Mesodermal cell (in vitro differentiated cells): ENCODE results near the gene HLCS.
A peak's percentile ranks its signal among the peaks of the same experiment; 100 is the strongest.

Experiments used
- H3K27ac ChIP-seq: 2 replicates; pipeline ENCODE4 v1.7.0; 2013; ENCODE audit warnings: mild to moderate bottlenecking, low read depth, low read length, moderate library complexity; ENCODE audit not compliant: severe bottlenecking
- H3K36me3 ChIP-seq: 2 replicates; pipeline ENCODE4 v1.7.1; 2013; ENCODE audit warnings: mild to moderate bottlenecking, low read length, moderate library complexity; ENCODE audit not compliant: control insufficient read depth, insufficient read depth
- H3K4me1 ChIP-seq: one replicate; pipeline ENCODE4 v1.7.1; 2013; ENCODE audit warnings: mild to moderate bottlenecking, low read length; ENCODE audit not compliant: insufficient read depth, control insufficient read depth, poor library complexity, severe bottlenecking
- H3K4me3 ChIP-seq: 2 replicates; pipeline ENCODE4 v1.7.0; 2013; ENCODE audit warnings: low read length, control low read depth, mild to moderate bottlenecking; ENCODE audit not compliant: insufficient read depth, poor library complexity, severe bottlenecking; ENCODE audit errors: extremely low read depth
- H3K9me3 ChIP-seq: 2 replicates; pipeline ENCODE4 v1.7.1; 2013; ENCODE audit warnings: mild to moderate bottlenecking, low read length, moderate library complexity; ENCODE audit not compliant: control insufficient read depth
- WGBS, 2 experiments: methylation state at CpG; one replicate each; pipeline ENCODE4 v1.1.5; 2013; ENCODE audit warnings: missing lambda C conversion rate in 2 of 2; ENCODE audit not compliant: insufficient coverage in 2 of 2; 5-methylcytosine and 5-hydroxymethylcytosine counted together

HLCS gene

DNA sequence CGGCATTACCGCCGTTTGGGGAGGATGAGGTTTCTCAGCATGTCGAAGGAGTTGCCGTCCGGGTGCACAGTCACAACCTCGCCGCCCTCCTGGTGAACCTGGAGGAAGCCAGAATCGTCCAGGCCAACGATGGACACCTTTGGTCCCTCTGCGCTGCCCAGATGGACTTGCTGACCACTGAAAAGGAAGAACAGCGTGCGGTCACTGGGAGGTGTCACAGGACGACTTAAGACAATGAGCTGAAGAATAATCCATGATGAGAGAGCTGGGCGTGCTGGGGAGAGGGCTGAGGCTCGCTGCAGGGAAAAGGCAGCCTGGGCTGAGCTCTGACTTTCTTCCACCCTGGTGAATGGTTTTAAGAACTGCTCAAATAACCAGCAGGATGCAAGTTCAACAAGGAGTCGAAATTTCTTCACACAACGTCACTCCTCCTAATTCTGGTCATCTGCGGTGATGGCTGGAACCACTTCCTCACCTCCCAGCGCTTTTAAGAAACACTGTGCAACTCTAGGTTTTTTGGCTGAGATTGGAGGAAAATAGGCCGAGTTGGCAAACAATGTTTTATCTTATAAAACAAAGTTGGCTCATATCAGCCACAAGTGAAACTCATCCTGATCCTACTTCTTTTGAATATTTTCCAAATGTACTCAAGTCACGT, 212.1 kb downstream of the HLCS start:
- 92 to 94% methylated on average over 16 to 18 of the region's 22 CpGs for WGBS, 2 experiments
- Histone ChIP-seq H3K4me1 (peaks cover 56% of the 10 kb centered on the region), H3K9me3 (no peaks in the 10 kb centered on the region), H3K27ac (no peak overlapping the region), H3K4me3 (no peak overlapping the region), H3K36me3 (no peaks in the 10 kb centered on the region)

DNA sequence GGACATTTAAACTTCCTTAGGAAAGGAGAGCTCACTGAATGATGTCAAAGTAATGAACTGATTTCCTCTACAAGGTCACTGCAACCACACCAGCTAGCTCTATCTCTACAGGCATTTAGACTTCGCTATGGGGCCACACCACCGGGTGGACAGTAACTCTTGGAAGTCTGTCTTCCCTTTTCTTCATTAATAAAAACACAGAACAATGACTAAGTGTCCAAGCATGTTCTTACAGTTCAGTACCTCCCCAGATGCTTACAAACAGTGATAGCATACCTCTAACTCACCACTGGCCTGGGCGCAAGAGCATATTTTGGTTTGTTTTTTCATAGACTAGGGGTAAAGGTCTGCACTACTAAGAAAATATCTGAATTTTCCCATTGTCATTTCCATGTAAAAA, 212.9 kb downstream of the HLCS start:
- WGBS, 2 experiments: 92% methylated on average over 2 of the region's 3 CpGs; no CpG with 5 or more reads in 1 of the 2 experiments

GRCh38 chr21:36751383-36751782, 215.1 kb downstream of the HLCS start:
- WGBS, 2 experiments: 37% methylated on average over 7 to 8 of the region's 10 CpGs
- no peak overlapping the region for H3K4me3 ChIP-seq
- H3K36me3 ChIP-seq: no peaks in the 10 kb centered on the region
- peak overlapping the region; percentile 92 for H3K27ac ChIP-seq
- H3K4me1 ChIP-seq: peaks cover 59% of the 10 kb centered on the region
- H3K9me3 ChIP-seq: no peaks in the 10 kb centered on the region

More for the DNA sequence above, 212.9 kb downstream of the HLCS start:
- Histone ChIP-seq H3K9me3 (no peaks in the 10 kb centered on the region), H3K27ac (peak overlapping the region; percentile 50), H3K4me3 (no peak overlapping the region), H3K4me1 (peaks cover 64% of the 10 kb centered on the region), H3K36me3 (no peaks in the 10 kb centered on the region)

DNA sequence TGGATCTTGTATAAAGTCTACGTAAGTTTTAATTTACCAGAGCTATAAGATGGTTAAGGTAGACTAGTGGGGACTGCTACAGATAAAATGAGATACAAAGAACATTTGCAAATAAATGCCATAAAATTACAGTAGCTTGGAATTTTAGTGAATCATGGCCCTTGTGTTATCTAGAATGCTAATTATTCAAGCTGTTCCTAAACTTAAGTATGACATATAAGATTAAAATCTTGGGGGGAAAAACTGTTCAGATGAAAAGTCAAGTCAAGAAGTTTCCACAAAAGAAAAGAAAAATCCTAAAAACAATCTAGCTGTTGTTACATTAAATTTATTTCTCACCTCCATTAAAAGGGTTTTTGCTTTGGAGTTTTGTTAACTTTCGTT, 215.9 kb downstream of the HLCS start:
- Histone ChIP-seq H3K4me3 (no peak overlapping the region), H3K27ac (peak overlapping the region; percentile 99), H3K9me3 (no peaks in the 10 kb centered on the region), H3K36me3 (no peaks in the 10 kb centered on the region), H3K4me1 (peaks cover 55% of the 10 kb centered on the region)
- WGBS, 2 experiments: no CpG with 5 or more reads among the region's 2 CpGs

- 5 to 7% methylated on average over 4 to 6 of the region's 14 CpGs for WGBS, 2 experiments
- Histone ChIP-seq H3K4me1 (peaks cover 53% of the 10 kb centered on the region), H3K36me3 (no peaks in the 10 kb centered on the region), H3K9me3 (no peaks in the 10 kb centered on the region), H3K27ac (peak overlapping the region; percentile 99), H3K4me3 (no peak overlapping the region)
Observed at GRCh38 chr21:36749935-36750575, 216.4 kb downstream of the HLCS start.

DNA sequence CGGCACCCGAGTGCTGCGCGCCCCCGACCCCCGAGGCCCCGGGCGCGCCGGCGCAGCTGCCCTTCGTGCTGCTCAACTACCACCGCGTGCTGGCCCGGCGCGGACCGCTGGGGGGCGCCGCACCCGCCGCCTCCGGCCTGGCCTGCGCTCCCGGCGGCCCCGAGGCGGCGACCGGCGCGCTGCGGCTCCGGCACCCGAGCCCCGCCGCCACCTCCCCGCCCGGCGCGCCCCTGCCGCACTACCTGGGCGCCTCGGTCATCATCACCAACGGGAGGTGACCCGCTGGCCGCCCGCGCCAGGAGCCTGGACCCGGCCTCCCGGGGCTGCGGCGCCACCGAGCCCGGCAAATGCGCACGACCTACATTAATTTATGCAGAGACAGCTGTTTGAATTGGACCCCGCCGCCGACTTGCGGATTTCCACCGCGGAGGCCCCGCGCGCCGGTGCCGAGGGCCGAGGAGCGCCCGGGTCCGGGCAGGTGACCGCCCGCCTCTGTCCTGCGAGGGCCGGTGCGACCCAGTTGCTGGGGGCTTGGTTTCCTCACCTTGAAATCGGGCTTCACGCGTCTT, 218.6 kb downstream of the HLCS start:
- peaks cover 49% of the 10 kb centered on the region for H3K4me1 ChIP-seq
- WGBS, 2 experiments: 1 to 2% methylated on average over 66 to 69 of the region's 80 CpGs

DNA sequence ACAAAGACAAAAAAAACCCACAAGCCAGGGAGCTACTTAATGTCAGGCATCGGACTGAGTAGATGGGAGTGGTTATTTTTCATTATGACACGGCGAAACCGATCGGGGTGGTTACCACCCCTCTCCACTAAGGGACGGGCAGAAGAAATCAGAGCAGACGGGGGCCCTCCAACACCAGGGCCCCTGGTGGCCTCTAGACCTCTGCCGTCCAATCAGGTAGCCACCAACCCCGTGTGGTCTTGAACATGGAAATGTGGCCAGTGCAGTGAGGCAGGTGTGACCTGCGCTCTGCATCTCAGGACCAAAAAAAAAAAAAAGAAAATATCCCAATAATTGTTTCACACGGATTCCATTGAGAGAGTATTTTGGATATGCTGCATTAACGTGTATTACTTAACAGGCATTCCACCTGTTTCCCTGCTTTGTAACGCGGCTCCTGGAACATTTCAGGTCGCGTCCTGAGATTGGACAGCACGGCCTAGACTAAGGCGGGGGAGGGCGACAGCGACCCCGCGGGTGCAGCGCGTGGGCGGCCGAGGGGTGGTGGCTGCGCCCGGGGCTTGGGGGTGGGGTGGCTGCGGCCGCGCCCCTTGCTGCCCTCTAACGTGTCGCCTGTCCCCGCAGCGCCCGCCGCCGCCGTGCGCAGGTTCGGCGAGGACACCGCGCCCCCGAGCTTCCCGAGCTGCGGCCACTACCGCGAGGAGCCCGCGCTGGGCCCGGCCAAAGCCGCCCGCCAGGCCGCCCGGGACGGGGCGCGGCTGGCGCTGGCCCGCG, 219.2 kb downstream of the HLCS start:
- Histone ChIP-seq H3K36me3 (no peaks in the 10 kb centered on the region), H3K4me3 (peak overlapping the region; percentile 41), H3K27ac (no peak overlapping the region), H3K4me1 (peaks cover 42% of the 10 kb centered on the region), H3K9me3 (no peaks in the 10 kb centered on the region)
- 2% methylated on average over 20 to 44 of the region's 62 CpGs for WGBS, 2 experiments

More for the DNA sequence above, 218.6 kb downstream of the HLCS start:
- no peaks in the 10 kb centered on the region for H3K9me3 ChIP-seq
- H3K27ac ChIP-seq: no peak overlapping the region
- H3K36me3 ChIP-seq: no peaks in the 10 kb centered on the region
- peak overlapping the region; percentile 41 for H3K4me3 ChIP-seq

DNA sequence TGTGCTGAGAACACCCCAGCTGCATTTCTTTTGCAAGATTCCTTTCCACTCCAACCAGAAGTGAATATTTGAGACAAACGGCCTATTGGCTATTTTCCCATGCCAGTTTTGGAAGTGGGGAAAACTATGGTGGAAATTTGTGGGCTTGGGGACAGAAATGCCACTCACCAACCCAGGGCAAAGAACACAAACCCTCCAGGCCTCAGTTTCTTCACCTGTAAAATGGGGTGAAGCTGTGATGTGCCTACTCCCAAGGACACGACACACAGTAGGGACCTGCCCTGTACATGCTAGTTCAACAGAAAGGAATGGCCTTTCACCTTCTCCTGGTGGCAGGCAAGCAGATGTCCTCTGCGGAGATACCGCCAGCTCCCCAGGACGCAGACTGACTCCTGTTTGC, 221.0 kb downstream of the HLCS start:
- Histone ChIP-seq H3K36me3 (no peaks in the 10 kb centered on the region), H3K4me1 (peaks cover 24% of the 10 kb centered on the region), H3K4me3 (no peak overlapping the region), H3K27ac (no peak overlapping the region), H3K9me3 (no peaks in the 10 kb centered on the region)
- WGBS, 2 experiments: 100% methylated on average over 4 of the region's 5 CpGs

- Histone ChIP-seq H3K36me3 (no peaks in the 10 kb centered on the region), H3K27ac (no peak overlapping the region), H3K4me1 (peaks cover 18% of the 10 kb centered on the region), H3K9me3 (no peaks in the 10 kb centered on the region), H3K4me3 (no peak overlapping the region)
- 86 to 87% methylated on average over 26 to 28 of the region's 30 CpGs for WGBS, 2 experiments
Observed at GRCh38 chr21:36744560-36745231, 221.8 kb downstream of the HLCS start.

GRCh38 chr21:36744190-36744559, 222.3 kb downstream of the HLCS start:
- Histone ChIP-seq H3K27ac (no peak overlapping the region), H3K36me3 (no peaks in the 10 kb centered on the region), H3K9me3 (no peaks in the 10 kb centered on the region), H3K4me1 (peaks cover 13% of the 10 kb centered on the region), H3K4me3 (no peak overlapping the region)
- 71 to 80% methylated on average over 1 of the region's 3 CpGs for WGBS, 2 experiments
